ENCODE results near the gene DHX16. TPM values are rescaled to one million over a fixed set of nuclear protein-coding genes. Genes with fewer than 3 reads are reported as not detected.

The DHX16 gene
- total and polyA plus RNA-seq, 9 of the 15 experiments (the other 6 are each of a cell fraction or from before 2014, with no cell fraction given) = 14.6 to 66.1 (median 47.5) TPM

DNA sequence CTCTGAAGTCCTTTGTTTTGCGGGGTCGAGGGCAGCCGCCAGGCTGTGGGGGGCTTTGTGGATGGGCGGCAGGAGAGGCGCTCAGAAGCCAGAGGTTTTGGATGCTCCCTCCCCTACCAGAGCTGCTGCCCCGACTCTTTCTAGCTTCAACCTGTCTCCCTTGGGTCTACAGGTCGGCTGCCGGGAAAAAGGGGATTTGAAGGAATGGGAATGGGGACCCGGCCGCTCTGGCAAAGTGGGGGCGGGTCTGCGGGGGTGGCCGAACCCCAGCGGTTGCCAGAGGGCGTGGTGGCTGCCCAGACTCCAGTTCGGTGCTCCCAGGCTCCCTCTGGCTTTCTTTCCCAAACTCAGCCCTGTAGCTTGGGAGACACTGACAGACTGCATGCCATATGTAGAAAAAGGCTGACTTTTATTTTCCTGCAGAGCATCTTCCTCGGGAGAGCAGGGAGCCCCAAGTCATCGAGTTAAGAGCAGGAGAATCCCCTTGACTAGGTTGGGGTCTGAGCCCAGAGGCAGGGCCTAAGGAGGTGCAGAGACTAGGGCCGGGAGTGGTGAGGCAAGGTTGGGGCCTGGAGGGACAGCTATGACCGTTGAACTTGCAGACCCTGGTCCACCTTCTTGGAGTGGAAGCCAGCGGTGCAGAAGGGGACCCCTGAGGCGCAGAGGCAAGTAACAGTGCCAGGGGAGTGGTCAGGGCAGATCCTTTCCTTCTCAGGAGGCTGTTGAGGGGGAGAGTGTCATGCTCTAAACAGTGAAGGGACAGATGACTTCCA is 15.0 kb upstream of the DHX16 start (continued):
- TF ChIP-seq, protein P1, sequence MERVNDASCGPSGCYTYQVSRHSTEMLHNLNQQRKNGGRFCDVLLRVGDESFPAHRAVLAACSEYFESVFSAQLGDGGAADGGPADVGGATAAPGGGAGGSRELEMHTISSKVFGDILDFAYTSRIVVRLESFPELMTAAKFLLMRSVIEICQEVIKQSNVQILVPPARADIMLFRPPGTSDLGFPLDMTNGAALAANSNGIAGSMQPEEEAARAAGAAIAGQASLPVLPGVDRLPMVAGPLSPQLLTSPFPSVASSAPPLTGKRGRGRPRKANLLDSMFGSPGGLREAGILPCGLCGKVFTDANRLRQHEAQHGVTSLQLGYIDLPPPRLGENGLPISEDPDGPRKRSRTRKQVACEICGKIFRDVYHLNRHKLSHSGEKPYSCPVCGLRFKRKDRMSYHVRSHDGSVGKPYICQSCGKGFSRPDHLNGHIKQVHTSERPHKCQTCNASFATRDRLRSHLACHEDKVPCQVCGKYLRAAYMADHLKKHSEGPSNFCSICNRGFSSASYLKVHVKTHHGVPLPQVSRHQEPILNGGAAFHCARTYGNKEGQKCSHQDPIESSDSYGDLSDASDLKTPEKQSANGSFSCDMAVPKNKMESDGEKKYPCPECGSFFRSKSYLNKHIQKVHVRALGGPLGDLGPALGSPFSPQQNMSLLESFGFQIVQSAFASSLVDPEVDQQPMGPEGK (CRISPR knock-in tag; IDR thresholded peaks at IDR 0.05; ENCODE audit: borderline replicate concordance) = no peak
- TF ChIP-seq SETDB1 (IDR thresholded peaks at IDR 0.05; ENCODE audit: low read length) (no peak), ZNF3 (CRISPR knock-in tag; IDR thresholded peaks at IDR 0.05) (no peak), ZNF766 (CRISPR knock-in tag; conservative IDR thresholded peaks at IDR 0.05) (0 out of 2 replicates have a peak, but pooled peaks have one; percentile 5), POLR2AphosphoS2 (IDR thresholded peaks at IDR 0.05; ENCODE audit: low read length) (no peak), HNRNPH1 (optimal IDR thresholded peaks at IDR 0.05; ENCODE audit: low read depth, low read length) (no peak), NFXL1 (CRISPR knock-in tag; IDR thresholded peaks at IDR 0.05) (no peak), CREB1 (IDR thresholded peaks at IDR 0.05) (0 out of 2 replicates have a peak, but pooled peaks have one; percentile 1), CREB1 (CRISPR knock-in tag; IDR thresholded peaks at IDR 0.05) (no peak; the same call in 1 of the 2 replicates), ZNF224 (CRISPR knock-in tag; IDR thresholded peaks at IDR 0.05) (no peak), POLR2AphosphoS5 (IDR thresholded peaks at IDR 0.05; ENCODE audit: control insufficient read depth, insufficient read depth, low read depth, low read length) (peak; percentile 26; the same call in 1 of the 2 replicates), NR4A1 (CRISPR knock-in tag; IDR thresholded peaks at IDR 0.05) (peak; percentile 86; the same call in 1 of the 2 replicates), NR4A1 (tag; IDR thresholded peaks at IDR 0.05) (no peak), RBBP5 (IDR thresholded peaks at IDR 0.05; ENCODE audit: borderline replicate concordance, insufficient read depth, low read length, poor library complexity, severe bottlenecking) (peak; percentile 20), TAL1 (IDR thresholded peaks at IDR 0.05) (no peak)
- TF ChIP-seq, protein P2, sequence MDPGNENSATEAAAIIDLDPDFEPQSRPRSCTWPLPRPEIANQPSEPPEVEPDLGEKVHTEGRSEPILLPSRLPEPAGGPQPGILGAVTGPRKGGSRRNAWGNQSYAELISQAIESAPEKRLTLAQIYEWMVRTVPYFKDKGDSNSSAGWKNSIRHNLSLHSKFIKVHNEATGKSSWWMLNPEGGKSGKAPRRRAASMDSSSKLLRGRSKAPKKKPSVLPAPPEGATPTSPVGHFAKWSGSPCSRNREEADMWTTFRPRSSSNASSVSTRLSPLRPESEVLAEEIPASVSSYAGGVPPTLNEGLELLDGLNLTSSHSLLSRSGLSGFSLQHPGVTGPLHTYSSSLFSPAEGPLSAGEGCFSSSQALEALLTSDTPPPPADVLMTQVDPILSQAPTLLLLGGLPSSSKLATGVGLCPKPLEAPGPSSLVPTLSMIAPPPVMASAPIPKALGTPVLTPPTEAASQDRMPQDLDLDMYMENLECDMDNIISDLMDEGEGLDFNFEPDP (CRISPR knock-in tag; IDR thresholded peaks at IDR 0.05) = no peak
- TF ChIP-seq, protein P3, sequence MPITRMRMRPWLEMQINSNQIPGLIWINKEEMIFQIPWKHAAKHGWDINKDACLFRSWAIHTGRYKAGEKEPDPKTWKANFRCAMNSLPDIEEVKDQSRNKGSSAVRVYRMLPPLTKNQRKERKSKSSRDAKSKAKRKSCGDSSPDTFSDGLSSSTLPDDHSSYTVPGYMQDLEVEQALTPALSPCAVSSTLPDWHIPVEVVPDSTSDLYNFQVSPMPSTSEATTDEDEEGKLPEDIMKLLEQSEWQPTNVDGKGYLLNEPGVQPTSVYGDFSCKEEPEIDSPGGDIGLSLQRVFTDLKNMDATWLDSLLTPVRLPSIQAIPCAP (CRISPR knock-in tag; IDR thresholded peaks at IDR 0.05; ENCODE audit: borderline replicate concordance) = no peak
- TF ChIP-seq, protein P4, sequence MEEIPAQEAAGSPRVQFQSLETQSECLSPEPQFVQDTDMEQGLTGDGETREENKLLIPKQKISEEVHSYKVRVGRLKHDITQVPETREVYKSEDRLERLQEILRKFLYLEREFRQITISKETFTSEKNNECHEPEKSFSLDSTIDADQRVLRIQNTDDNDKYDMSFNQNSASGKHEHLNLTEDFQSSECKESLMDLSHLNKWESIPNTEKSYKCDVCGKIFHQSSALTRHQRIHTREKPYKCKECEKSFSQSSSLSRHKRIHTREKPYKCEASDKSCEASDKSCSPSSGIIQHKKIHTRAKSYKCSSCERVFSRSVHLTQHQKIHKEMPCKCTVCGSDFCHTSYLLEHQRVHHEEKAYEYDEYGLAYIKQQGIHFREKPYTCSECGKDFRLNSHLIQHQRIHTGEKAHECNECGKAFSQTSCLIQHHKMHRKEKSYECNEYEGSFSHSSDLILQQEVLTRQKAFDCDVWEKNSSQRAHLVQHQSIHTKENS (CRISPR knock-in tag; IDR thresholded peaks at IDR 0.05) = no peak
- TF ChIP-seq, protein P5, sequence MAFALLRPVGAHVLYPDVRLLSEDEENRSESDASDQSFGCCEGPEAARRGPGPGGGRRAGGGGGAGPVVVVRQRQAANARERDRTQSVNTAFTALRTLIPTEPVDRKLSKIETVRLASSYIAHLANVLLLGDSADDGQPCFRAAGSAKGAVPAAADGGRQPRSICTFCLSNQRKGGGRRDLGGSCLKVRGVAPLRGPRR (CRISPR knock-in tag; IDR thresholded peaks at IDR 0.05) = no peak
- TF ChIP-seq, protein P6, sequence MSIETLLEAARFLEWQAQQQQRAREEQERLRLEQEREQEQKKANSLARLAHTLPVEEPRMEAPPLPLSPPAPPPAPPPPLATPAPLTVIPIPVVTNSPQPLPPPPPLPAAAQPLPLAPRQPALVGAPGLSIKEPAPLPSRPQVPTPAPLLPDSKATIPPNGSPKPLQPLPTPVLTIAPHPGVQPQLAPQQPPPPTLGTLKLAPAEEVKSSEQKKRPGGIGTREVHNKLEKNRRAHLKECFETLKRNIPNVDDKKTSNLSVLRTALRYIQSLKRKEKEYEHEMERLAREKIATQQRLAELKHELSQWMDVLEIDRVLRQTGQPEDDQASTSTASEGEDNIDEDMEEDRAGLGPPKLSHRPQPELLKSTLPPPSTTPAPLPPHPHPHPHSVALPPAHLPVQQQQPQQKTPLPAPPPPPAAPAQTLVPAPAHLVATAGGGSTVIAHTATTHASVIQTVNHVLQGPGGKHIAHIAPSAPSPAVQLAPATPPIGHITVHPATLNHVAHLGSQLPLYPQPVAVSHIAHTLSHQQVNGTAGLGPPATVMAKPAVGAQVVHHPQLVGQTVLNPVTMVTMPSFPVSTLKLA (conservative IDR thresholded peaks at IDR 0.05) = no peak

Measured in K562 (cell line).